Calu3 (cell line): Measurements from ENCODE around the gene EPO. TPM values are rescaled to one million over a fixed set of nuclear protein-coding genes. Genes with fewer than 3 reads are reported as not detected.
"Not testable (repeated sequence)": the region's sequence is repeated elsewhere in the genome, so short reads cannot be mapped to it uniquely, and the experiment has no call there.

ENCODE experiments used
- BruUV-seq: library from RNA; stranded (reverse); fragments of 400-500 nt; replicated peaks from 2 replicates; lab custom pipeline; 2021; lab: Mats Ljungman, UMichigan
- CTCF ChIA-PET: fragments of 300-600 bp; sonication (Branson Sonifier 250); formaldehyde crosslinking; loops from one replicate; lab custom pipeline; 2022; ENCODE audit warnings: antibody characterized with exemption; lab: Charles Lee
- DNase-seq: peaks from one replicate; pipeline ENCODE4 v3.0.0; 2022
- H3K27ac Mint-ChIP-seq: one replicate; pipeline ENCODE4 v1.8.0; 2022; ENCODE audit warnings: mixed read lengths; ENCODE audit not compliant: unreplicated experiment
- H3K27me3 Mint-ChIP-seq: one replicate; pipeline ENCODE4 v1.8.0; 2022; ENCODE audit warnings: mixed read lengths; ENCODE audit not compliant: unreplicated experiment
- H3K36me3 Mint-ChIP-seq: one replicate; pipeline ENCODE4 v1.8.0; 2022; ENCODE audit warnings: mild to moderate bottlenecking, moderate library complexity, mixed read lengths; ENCODE audit not compliant: insufficient read depth, unreplicated experiment
- H3K4me1 Mint-ChIP-seq: one replicate; pipeline ENCODE4 v1.8.0; 2022; ENCODE audit warnings: mild to moderate bottlenecking, low read depth, mixed read lengths; ENCODE audit not compliant: unreplicated experiment
- H3K4me3 Mint-ChIP-seq: one replicate; pipeline ENCODE4 v1.8.0; 2022; ENCODE audit warnings: mild to moderate bottlenecking, low read depth, moderate library complexity, mixed read lengths; ENCODE audit not compliant: unreplicated experiment
- H3K9me3 Mint-ChIP-seq: one replicate; pipeline ENCODE4 v1.8.0; 2022; ENCODE audit warnings: low read depth, mixed read lengths; ENCODE audit not compliant: unreplicated experiment
- intact Hi-C: fragments of 100-400 bp; cut with micrococcal nuclease; formaldehyde crosslinking; loops from one replicate; pipeline ENCODE4 v1.10.0; 2022; ENCODE audit not compliant: unreplicated experiment
- total RNA-seq: library from RNA; stranded (reverse); gene quantifications from 2 replicates; pipeline ENCODE4 v1.2.3, GENCODE V29; 2022
- TF ChIP-seq, protein P1 (sequence below): fragments of 200-600 bp; IDR thresholded peaks from one replicate; pipeline ENCODE4 v1.8.0; 2022; ENCODE audit warnings: antibody characterized with exemption; ENCODE audit not compliant: unreplicated experiment

Gene EPO
- total RNA-seq, 1 experiment from 2014 or later = not detected

GRCh38 chr7:100752994-100753393, 32.7 kb downstream of the EPO start:
- no peaks in the 10 kb centered on the region for H3K9me3 Mint-ChIP-seq
- intact Hi-C loops = no loop called here
- CTCF ChIA-PET = interaction anchor here (0.7 kb wide), 1 partner anchor 95 kb away, joined by 6 read pairs; no protein-coding TSS in a partner anchor
- no peak overlapping the region for H3K4me3 Mint-ChIP-seq
- H3K27me3 Mint-ChIP-seq = peaks cover 46% of the 10 kb centered on the region
- H3K4me1 Mint-ChIP-seq = no peaks in the 10 kb centered on the region
- no peak for DNase-seq
- no peaks in the 10 kb centered on the region for H3K36me3 Mint-ChIP-seq
- H3K27ac Mint-ChIP-seq = no peak overlapping the region
- BruUV-seq = no TSS peak
- TF ChIP-seq, protein P1, sequence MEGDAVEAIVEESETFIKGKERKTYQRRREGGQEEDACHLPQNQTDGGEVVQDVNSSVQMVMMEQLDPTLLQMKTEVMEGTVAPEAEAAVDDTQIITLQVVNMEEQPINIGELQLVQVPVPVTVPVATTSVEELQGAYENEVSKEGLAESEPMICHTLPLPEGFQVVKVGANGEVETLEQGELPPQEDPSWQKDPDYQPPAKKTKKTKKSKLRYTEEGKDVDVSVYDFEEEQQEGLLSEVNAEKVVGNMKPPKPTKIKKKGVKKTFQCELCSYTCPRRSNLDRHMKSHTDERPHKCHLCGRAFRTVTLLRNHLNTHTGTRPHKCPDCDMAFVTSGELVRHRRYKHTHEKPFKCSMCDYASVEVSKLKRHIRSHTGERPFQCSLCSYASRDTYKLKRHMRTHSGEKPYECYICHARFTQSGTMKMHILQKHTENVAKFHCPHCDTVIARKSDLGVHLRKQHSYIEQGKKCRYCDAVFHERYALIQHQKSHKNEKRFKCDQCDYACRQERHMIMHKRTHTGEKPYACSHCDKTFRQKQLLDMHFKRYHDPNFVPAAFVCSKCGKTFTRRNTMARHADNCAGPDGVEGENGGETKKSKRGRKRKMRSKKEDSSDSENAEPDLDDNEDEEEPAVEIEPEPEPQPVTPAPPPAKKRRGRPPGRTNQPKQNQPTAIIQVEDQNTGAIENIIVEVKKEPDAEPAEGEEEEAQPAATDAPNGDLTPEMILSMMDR = no peak

GRCh38 chr7:100753750-100754149, 33.5 kb downstream of the EPO start:
- H3K36me3 Mint-ChIP-seq = no peaks in the 10 kb centered on the region
- intact Hi-C loops = no loop called here
- no peak overlapping the region for H3K27ac Mint-ChIP-seq
- DNase-seq = no peak
- BruUV-seq = no TSS peak
- TF ChIP-seq, protein P1 = no peak
- H3K4me3 Mint-ChIP-seq = no peak overlapping the region
- no peaks in the 10 kb centered on the region for H3K4me1 Mint-ChIP-seq
- no peaks in the 10 kb centered on the region for H3K9me3 Mint-ChIP-seq
- CTCF ChIA-PET = interaction anchor here (0.7 kb wide), 1 partner anchor 96 kb away, joined by 6 read pairs; no protein-coding TSS in a partner anchor
- peaks cover 38% of the 10 kb centered on the region for H3K27me3 Mint-ChIP-seq

- H3K9me3 Mint-ChIP-seq = no peaks in the 10 kb centered on the region
- no peaks in the 10 kb centered on the region for H3K36me3 Mint-ChIP-seq
- no peak for DNase-seq
- TF ChIP-seq, protein P1 = no peak
- no TSS peak for BruUV-seq
- intact Hi-C loops = no loop called here
- CTCF ChIA-PET = no interaction called here
- H3K27me3 Mint-ChIP-seq = no peaks in the 10 kb centered on the region
- H3K27ac Mint-ChIP-seq = no peak overlapping the region
- H3K4me3 Mint-ChIP-seq = no peak overlapping the region
- H3K4me1 Mint-ChIP-seq = no peaks in the 10 kb centered on the region
Observed at GRCh38 chr7:100759357-100760171, 39.3 kb downstream of the EPO start.

- BruUV-seq, H3K4me3 Mint-ChIP-seq, intact Hi-C loops, H3K36me3 Mint-ChIP-seq, H3K4me1 Mint-ChIP-seq, H3K9me3 Mint-ChIP-seq, H3K27ac Mint-ChIP-seq, DNase-seq: not testable (repeated sequence)
- peaks cover 18% of the 10 kb centered on the region for H3K27me3 Mint-ChIP-seq
- CTCF ChIA-PET = interaction anchor here (0.7 kb wide), 1 partner anchor 73 kb away, joined by 5 read pairs; no protein-coding TSS in a partner anchor
Observed at GRCh38 chr7:100762841-100763240, 42.6 kb downstream of the EPO start.
